Left renal pelvis (tissue), 4 donors: ENCODE data around the gene LCAT. TPM values are rescaled to one million over a fixed set of nuclear protein-coding genes. Genes with fewer than 3 reads are reported as not detected.
"Not testable (repeated sequence)": the region's sequence is repeated elsewhere in the genome, so short reads cannot be mapped to it uniquely, and the experiment has no call there.

Experiments used
- DNase-seq, 4 donors: peaks; one replicate each; pipeline ENCODE4 v3.0.0-alpha.2; 2013; ENCODE audit warnings: low read depth in 4 of 4, low spot score in 3 of 4
- polyA plus RNA-seq, 4 donors: library from polyadenylated mRNA; unstranded; fragments of 120-200 nt; gene quantifications; one replicate each; pipeline ENCODE4 v1.2.1, GENCODE V29; 2013; ENCODE audit not compliant: insufficient read length in 4 of 4

Gene LCAT
- polyA plus RNA-seq: 10 to 100 TPM; 13.1 to 29.4 (median 23.7) TPM

GRCh38 chr16:67943619-67944504 is at the start of gene LCAT:
Gene LCAT, minus strand, starts transcription at chr16:67944120. Its CDS starts 19 bp downstream, at chr16:67944101.
- DNase-seq: no peak

- peak in 1 of 4 donors; percentile 30 for DNase-seq
These were observed 49.5 kb upstream of the LCAT start for GRCh38 chr16:67993207-67994039.

- DNase-seq: no peak
These were observed 48.8 kb upstream of the LCAT start for GRCh38 chr16:67992661-67993206.

GRCh38 chr16:67990018-67990386 is 46.1 kb upstream of the LCAT start:
- DNase-seq: no peak

GRCh38 chr16:67989322-67990017 is 45.5 kb upstream of the LCAT start:
- no peak for DNase-seq

GRCh38 chr16:67988675-67989074 is 44.8 kb upstream of the LCAT start:
- no peak for DNase-seq

GRCh38 chr16:67987460-67988160 is 43.7 kb upstream of the LCAT start:
- DNase-seq: no peak

GRCh38 chr16:67986949-67987348 is 43.0 kb upstream of the LCAT start:
- DNase-seq: no peak

GRCh38 chr16:67982011-67982696 is 38.2 kb upstream of the LCAT start:
- DNase-seq: no peak

- no peak for DNase-seq
These were observed 36.2 kb upstream of the LCAT start, which contains the start of gene DPEP3 for GRCh38 chr16:67979955-67980678. Gene DPEP3, minus strand, starts transcription at chr16:67980499. Its CDS starts 119 bp downstream, at chr16:67980380.

- DNase-seq: no peak
These were observed 33.7 kb upstream of the LCAT start for GRCh38 chr16:67977469-67978227.

- no peak for DNase-seq
These were observed 33.1 kb upstream of the LCAT start for GRCh38 chr16:67977005-67977404.

GRCh38 chr16:67976205-67976604 is 32.3 kb upstream of the LCAT start:
- DNase-seq: no peak

- no peak for DNase-seq
These were observed 31.6 kb upstream of the LCAT start for GRCh38 chr16:67975321-67976105.

- DNase-seq: not testable (repeated sequence)
These were observed 28.4 kb upstream of the LCAT start for GRCh38 chr16:67972285-67972684.

GRCh38 chr16:67971111-67971510 is 27.2 kb upstream of the LCAT start:
- DNase-seq: no peak
